NCI-H2171 treated with DMSO at 0.1 percent for 48 hours (cell line): Measurements from ENCODE around the gene BANF1.

Experiments used
- DNase-seq: peaks from one replicate; lab custom pipeline; 2025; lab: John Stamatoyannopoulos, UW

Gene BANF1

DNA sequence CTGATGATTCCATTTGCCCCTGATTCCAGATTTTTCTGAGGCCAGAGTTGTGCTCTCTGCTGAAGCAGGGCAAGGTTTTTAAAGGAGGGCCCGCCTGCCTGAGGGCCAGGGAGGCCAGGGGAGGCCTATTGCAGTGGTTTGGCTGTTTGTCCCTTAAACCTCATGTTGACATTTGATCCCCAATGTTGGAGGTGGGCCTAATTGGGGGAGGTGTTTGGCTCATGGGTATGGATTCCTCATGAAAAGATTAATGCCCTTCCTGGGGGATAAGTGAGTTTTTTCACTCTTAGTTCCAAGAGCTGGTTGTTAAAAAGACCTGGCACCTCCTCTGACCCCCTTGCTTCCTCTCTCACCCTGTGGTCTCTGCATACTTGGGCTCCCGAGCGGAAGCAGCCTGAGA lies 37.5 kb downstream of the BANF1 start:
- DNase-seq = no peak

GRCh38 chr11:66042227-66042995 lies 40.1 kb downstream of the BANF1 start:
- no peak for DNase-seq

DNA sequence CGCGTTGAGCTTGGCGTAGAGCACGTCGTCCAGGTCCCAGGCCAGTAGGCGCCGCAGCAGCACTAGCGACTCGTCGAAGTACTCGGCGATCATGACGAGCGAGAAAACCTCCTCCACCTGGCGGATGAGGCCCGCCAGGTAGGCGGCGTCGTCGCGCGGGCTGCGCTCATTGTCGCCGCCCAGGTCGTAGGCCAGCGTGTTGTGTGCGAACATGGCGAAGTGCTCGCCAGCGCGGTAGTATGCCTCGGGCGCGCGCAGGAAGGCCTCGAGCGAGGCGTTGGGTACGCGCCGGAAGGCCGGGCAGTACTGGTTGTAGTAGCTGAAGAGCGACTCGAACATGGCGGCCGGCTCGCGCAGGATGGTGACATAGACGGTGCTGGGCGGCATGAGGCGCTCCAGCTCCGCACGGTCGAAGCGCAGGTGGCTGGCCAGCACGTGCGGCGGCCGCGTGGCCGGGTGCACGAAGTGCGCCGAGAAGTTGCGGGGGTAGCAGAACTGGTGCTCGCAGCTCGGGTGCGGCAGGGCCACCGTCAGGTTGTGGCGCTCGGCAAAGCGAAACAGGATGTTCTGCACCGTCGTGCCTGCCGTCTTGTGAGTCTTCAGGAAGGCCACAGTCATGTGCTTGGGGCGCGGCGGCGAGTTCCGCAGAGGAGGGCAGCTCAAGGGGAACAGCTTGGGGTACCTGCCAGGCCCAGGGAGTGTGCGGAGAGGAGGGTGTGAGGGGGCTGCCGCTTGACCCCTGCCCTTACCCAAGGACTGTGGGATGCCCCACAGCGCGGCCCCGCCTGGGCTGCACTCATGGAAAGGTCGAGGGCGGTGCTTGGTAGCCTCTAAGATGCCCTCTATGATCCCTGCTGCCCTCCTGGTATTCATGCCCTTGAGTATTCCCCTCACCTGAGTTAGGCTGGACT lies 40.9 kb downstream of the BANF1 start:
- DNase-seq = no peak

- DNase-seq = no peak
These were observed 42.5 kb downstream of the BANF1 start for GRCh38 chr11:66044757-66045156.

GRCh38 chr11:66045177-66045639 lies 42.9 kb downstream of the BANF1 start:
- DNase-seq = peak; percentile 73

DNA sequence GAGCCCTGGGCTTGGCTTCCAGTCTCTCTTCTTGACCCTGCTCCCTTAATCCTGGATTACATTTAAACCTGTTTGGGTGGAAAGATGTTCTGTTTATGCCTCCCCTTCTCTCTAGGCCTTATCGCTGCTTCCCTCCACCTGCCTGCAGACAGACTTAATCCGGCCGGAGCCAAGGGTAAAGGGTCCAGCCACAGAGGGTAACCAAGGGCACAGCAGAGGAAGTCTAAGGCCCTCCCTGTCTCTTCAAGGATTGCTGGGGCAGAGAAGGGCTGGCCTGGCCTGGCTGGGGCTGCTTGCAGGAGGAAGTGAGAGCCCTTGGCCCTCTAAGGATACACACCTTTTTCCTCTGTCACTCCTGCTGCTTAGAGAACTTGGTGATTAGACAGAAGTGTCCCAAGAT lies 44.6 kb downstream of the BANF1 start:
- no peak for DNase-seq

DNA sequence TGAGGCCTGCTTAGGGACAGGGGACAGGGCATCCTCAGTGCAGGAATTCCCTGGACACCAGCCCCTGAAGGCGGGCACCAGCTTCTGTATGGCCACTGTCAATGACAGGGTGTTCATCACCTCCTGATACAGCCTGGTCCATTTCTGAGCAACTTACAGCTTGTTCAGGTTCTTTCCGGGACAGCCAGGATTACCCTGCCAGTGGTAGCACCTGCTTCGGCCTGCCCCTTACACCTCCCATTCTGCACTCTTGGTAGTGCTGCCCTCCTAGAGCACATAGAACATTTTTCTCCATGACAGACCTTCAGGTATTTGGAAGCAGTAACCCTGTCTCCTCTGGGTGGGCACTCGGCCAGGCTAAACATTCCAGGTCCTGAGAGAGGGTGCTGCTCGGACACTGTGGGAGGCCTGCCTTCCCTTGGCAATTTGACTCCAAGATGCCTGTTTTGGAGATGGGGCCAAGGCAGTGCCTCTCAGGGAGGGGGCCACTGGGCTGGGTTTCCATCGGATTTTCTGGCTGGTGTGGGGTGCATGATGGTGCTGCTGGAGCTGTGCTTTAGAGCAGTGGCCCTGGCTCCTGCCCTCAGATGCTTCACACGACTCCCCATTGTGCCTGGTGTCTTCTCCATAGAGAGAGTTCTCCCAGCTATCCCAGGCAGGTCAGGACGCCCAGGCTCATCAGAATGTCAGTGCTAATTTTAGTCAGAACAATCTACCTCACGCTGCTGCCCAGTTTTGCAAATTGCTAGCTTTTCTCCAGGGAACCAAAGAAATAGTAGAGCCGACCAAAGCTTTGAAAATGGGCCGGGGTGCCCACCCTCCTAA lies 45.5 kb downstream of the BANF1 start:
- no peak for DNase-seq

DNA sequence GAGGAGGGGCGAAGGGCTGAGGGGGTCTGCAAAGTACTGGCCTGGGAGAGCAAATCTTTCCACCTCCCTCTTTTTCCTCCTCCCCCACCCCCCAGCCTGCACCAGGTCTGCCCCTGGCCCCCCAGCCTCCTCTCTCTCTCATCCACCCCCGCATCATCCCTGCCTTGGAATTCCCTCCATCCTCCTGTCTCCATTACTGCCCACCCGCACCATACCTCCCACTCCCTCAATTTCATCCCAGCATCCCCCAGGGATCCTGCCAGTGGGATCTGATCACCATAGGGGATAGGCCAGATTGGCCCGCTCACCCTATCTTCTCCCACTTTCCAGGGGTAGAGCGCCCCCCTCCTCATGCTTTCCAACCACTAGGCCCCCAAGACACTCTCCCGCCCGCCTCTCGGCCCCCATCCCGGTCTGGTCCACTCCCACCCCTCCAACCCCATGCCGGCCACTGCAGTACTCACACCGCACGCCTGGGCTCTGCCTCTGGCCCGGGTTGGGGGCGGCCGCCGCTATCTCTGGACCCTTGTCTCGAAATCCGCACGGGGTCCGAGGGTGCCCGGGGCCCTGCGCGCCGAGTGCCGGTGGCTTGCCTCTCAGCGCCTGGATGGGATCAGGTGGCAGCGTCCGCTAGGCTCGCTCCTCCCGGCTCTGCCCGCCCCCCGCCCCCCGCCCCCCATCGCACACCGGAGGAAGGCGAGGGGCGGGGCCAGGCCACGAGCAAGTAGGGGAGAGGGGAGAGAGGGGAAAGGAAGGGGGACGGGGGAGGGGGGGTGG lies 46.4 kb downstream of the BANF1 start, which contains the start of gene GAL3ST3:
Gene GAL3ST3 (minus strand): TSS at position 615 of the 777 bp plus-strand sequence. CDS start 3,746 bp downstream, outside the sequence.
- DNase-seq = no peak

GRCh38 chr11:66050581-66051231 lies 48.4 kb downstream of the BANF1 start:
- DNase-seq = peak; percentile 40

- no peak for DNase-seq
These were observed 49.1 kb downstream of the BANF1 start for GRCh38 chr11:66051371-66051765.

- DNase-seq = peak; percentile 99
These were observed 49.7 kb downstream of the BANF1 start, which contains the start of gene SF3B2 for GRCh38 chr11:66051766-66052663. Gene SF3B2, plus strand, starts transcription at chr11:66052364. Its CDS starts 21 bp downstream, at chr11:66052385.

- DNase-seq = no peak
These were observed 50.3 kb downstream of the BANF1 start for GRCh38 chr11:66052664-66052982.
